Heart right ventricle (tissue), 16 donors: ENCODE data around the gene PSMD14. TPM values are rescaled to one million over a fixed set of nuclear protein-coding genes. Genes with fewer than 3 reads are reported as not detected.
A peak's percentile ranks its signal among the peaks of the same experiment; 100 is the strongest.

Source experiments
- ATAC-seq, 8 donors: fragments of 200-7000 bp; cut with Tn5 transposase; one replicate each; pipeline ENCODE4 v1.9.1; 2020; ENCODE audit warnings: mild to moderate bottlenecking in 8 of 8, moderate library complexity in 8 of 8, moderate number of reproducible peaks in 1 of 8
- DNase-seq, 2 donors: peaks; one replicate each; pipeline ENCODE4 v3.0.0-alpha.2; 2020
- H3K27ac ChIP-seq, 10 donors: fragments of 200-600 bp; sonication (generic) in 2 of 10; one replicate each; pipeline versions ENCODE4 v1.5.0 to v1.8.0; 2020 to 2022; ENCODE audit warnings: mild to moderate bottlenecking in 3 of 10
- H3K27me3 ChIP-seq, 7 donors: fragments of 200-600 bp; one replicate each; pipeline ENCODE4 v1.8.0; 2021 to 2022; ENCODE audit warnings: mild to moderate bottlenecking in 2 of 7
- H3K36me3 ChIP-seq, 9 donors: fragments of 200-600 bp; sonication (generic) in 1 of 9; one replicate each; pipeline versions ENCODE4 v1.5.0 to v1.8.0; 2020 to 2022; ENCODE audit warnings: mild to moderate bottlenecking in 2 of 9
- H3K4me1 ChIP-seq, 9 donors: fragments of 200-600 bp; sonication (generic) in 1 of 9; one replicate each; pipeline versions ENCODE4 v1.5.0 to v1.8.0; 2020 to 2022; ENCODE audit warnings: mild to moderate bottlenecking in 4 of 9
- H3K4me3 ChIP-seq, 10 donors: fragments of 200-600 bp; sonication (generic) in 2 of 10; one replicate each; pipeline versions ENCODE4 v1.5.0 to v1.8.0; 2020 to 2022; ENCODE audit warnings: mild to moderate bottlenecking in 7 of 10, moderate library complexity in 2 of 10
- H3K9me3 ChIP-seq, 11 donors: fragments of 200-600 bp in 10 of 11; sonication (generic) in 2 of 11; one replicate each; pipeline versions ENCODE4 v1.5.0 to v1.8.0; 2013 to 2022; ENCODE audit warnings: mild to moderate bottlenecking in 2 of 11, control low read depth in 1 of 11, moderate library complexity in 1 of 11
- WGBS, 2 donors: extraction: QIAGEN DNeasy Blood & Tissue Kit; methylation state at CpG; one replicate each; pipeline ENCODE4 v1.1.7; 2013; ENCODE audit warnings: inconsistent platforms in 1 of 2; 5-methylcytosine and 5-hydroxymethylcytosine counted together
- intact Hi-C, 10 donors: fragments of 100-400 bp; cut with DNase I; formaldehyde crosslinking; loops; one replicate each; pipeline versions ENCODE4 v1.11.1 to v1.14.2; 2022
- polyA plus RNA-seq, 2 donors: library from polyadenylated mRNA; stranded (reverse); fragments of 200-250 nt; gene quantifications; one replicate each; pipeline ENCODE4 v1.2.3, GENCODE V29; 2013
- total RNA-seq, 10 donors: library from RNA; stranded (reverse); fragmentation: NEBNext Ultra II Directional in 3 of 10; extraction: Animal tissue kit (Norgen Biotek cat#: 25700) in 3 of 10; gene quantifications; one replicate each; pipeline versions ENCODE4 v1.2.1 to v1.2.4, GENCODE V29; 2021 to 2023
- TF ChIP-seq, protein P1 (sequence below), 9 donors: fragments of 200-600 bp; sonication (generic) in 2 of 9; IDR thresholded peaks; one replicate each; pipeline versions ENCODE4 v1.5.0 to v1.8.0; 2021 to 2022; ENCODE audit warnings: antibody characterized with exemption in 9 of 9, mild to moderate bottlenecking in 5 of 9, moderate library complexity in 1 of 9
- donor health status: Arrhythmogenic right ventricular cardiomyopathy.
- donor health status: ischemic (EF 13 %, LVEDD 7.1; RV severe dilation, severe dysfunction).
- donor health status: healthy with polysubstance abuse.
- donor health status: DM: no; HTN: yes; CAD: no.
- donor health status: DM: no; HTN: no; CAD: no.
- donor health status: ischemic (EF 25% LVEDD 6.9; RV normal size, moderate dysfunction).
- donor health status: ischemic (EF 25% LVEDD 5.7; RV mildly dilated, moderate dysfunction).
- donor health status: healthy.
- donor health status: DM: yes; HTN: yes; CAD: no.
- donor health status: Ischemic cardiomyopathy.
- donor health status: ischemic (EF 35%, LVEDD 5.7; RV mildly dilated, moderate dysfunction).
- donor health status: nonischemic (EF 11% LVEDD 7.7; RV severe dilation, severe dysfunction).
- donor health status: DM: yes; HTN: yes; CAD: no.
- donor health status: PGD.
- donor health status: ischemic (EF 29% LVEDD 5.4; RV normal size, mild dysfunction).
- donor health status: nonischemic (EF 23%, LVEDD 6.1; RV moderate dilation, normal function).

The PSMD14 gene
- total and polyA plus RNA-seq, 12 donors = 21.6 to 66.9 (median 44.4) TPM

DNA sequence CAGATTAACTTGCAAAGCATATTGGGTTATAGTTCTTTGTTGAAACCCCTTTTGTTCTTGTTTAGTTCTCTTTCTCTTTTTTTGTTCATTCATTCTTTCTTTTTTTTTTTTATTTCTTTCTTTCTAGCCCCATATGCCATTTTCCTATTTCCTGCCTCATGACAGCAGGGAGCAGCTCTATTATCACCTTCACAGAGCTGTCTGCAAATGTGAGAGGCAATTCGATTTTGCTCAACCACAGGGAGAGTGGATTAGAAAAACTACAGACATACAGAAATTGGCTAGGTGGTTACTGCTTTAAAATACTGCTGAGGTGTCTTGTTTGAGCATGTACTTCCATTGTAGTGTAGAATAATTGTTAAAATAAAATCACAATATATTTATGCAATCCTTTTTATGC is 63.6 kb downstream of the PSMD14 start:
- intact Hi-C loops = no loop called here
- H3K27ac ChIP-seq = no peak overlapping the region
- 25 to 26% methylated on average over 1 of the region's 1 CpG for WGBS, 2 donors
- H3K4me3 ChIP-seq = no peak overlapping the region
- DNase-seq (no peak), ATAC-seq (no peak)
- H3K9me3 ChIP-seq = no peaks in the 10 kb centered on the region
- TF ChIP-seq, protein P1, sequence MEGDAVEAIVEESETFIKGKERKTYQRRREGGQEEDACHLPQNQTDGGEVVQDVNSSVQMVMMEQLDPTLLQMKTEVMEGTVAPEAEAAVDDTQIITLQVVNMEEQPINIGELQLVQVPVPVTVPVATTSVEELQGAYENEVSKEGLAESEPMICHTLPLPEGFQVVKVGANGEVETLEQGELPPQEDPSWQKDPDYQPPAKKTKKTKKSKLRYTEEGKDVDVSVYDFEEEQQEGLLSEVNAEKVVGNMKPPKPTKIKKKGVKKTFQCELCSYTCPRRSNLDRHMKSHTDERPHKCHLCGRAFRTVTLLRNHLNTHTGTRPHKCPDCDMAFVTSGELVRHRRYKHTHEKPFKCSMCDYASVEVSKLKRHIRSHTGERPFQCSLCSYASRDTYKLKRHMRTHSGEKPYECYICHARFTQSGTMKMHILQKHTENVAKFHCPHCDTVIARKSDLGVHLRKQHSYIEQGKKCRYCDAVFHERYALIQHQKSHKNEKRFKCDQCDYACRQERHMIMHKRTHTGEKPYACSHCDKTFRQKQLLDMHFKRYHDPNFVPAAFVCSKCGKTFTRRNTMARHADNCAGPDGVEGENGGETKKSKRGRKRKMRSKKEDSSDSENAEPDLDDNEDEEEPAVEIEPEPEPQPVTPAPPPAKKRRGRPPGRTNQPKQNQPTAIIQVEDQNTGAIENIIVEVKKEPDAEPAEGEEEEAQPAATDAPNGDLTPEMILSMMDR (IDR thresholded peaks at IDR 0.05) = no peak
- no peaks in the 10 kb centered on the region for H3K27me3 ChIP-seq
- no peaks in the 10 kb centered on the region for H3K4me1 ChIP-seq
- peaks cover 0 to 58% (median 5%) of the 10 kb centered on the region in 9 donors for H3K36me3 ChIP-seq

DNA sequence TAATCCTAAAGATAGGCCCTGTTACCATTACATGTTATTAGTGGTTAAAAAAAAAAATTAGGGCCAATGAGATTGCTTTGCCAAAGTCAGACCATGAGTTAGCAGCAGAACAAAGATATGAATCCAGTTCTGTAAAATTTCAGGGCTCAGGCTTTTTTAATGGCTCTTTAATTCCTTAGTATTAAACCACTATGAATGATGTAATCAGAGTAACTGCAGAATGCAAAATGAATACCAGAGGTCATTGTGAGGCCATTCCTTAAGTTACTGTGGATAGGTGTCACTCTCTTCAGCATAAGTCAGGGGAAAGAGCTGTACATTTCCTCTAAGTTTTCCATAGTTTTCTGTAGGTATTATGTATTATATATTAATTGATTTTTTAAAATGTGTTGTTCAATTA is 65.7 kb downstream of the PSMD14 start:
- no peak overlapping the region for H3K27ac ChIP-seq
- intact Hi-C loops = no loop called here
- no peaks in the 10 kb centered on the region for H3K27me3 ChIP-seq
- H3K36me3 ChIP-seq = peaks cover 0 to 43% (median 5%) of the 10 kb centered on the region in 9 donors
- DNase-seq (no peak), ATAC-seq (no peak)
- H3K9me3 ChIP-seq = no peaks in the 10 kb centered on the region
- no peaks in the 10 kb centered on the region for H3K4me1 ChIP-seq
- H3K4me3 ChIP-seq = no peak overlapping the region
- TF ChIP-seq, protein P1 (IDR thresholded peaks at IDR 0.05) = no peak

DNA sequence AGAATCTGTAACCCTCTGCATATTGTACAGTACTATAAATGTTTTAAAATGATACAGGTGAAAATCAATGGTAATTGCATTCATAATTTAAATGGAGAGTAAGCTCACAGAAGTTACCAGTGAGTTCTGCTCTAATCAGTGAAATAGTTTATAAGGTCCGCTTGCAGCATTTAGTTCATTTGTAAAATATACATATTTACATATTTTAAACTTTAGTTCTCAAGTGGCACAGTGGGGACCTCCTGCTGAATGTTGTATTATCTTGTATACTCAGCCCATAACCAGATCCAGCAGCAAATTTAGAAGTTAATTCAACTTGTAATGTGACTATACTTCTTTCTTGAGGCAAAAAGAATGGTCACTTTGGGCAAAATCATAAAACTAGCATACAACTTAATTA is 66.2 kb downstream of the PSMD14 start:
- H3K4me1 ChIP-seq = no peaks in the 10 kb centered on the region
- H3K4me3 ChIP-seq = no peak overlapping the region
- no peak for ATAC-seq
- H3K27ac ChIP-seq = no peak overlapping the region
- peaks cover 0 to 43% (median 5%) of the 10 kb centered on the region in 9 donors for H3K36me3 ChIP-seq
- intact Hi-C loops = no loop called here
- TF ChIP-seq, protein P1 (IDR thresholded peaks at IDR 0.05) = no peak
- no peak for DNase-seq
- H3K27me3 ChIP-seq = no peaks in the 10 kb centered on the region
- WGBS, 2 donors = 90 to 98% methylated on average over 1 of the region's 1 CpG
- no peaks in the 10 kb centered on the region for H3K9me3 ChIP-seq

DNA sequence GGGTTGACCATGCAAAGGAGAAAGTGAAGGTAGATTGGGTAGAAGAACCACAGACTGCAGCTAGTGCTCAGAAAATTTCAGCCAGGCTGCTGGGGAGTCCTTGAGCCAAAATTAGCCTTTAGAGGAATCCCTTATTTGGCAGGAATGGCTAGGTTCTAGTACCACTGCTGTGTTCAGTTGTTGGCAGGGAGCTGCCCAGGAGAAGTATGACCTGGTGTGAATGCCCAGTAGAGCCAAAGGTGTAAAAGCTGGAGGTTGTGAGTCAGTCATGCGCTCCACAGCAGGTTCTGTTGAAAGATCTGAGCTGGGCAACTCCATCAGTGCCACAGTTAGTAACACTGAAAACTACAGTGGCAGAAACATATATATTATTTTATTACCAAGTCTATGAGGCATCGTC is 71.5 kb downstream of the PSMD14 start:
- peak in 1 of 2 donors; percentile 38 for DNase-seq
- 77 to 81% methylated on average over 2 of the region's 2 CpGs for WGBS, 2 donors
- H3K27ac ChIP-seq = no peak overlapping the region
- peaks cover 0 to 4% (median 0%) of the 10 kb centered on the region in 9 donors for H3K36me3 ChIP-seq
- H3K27me3 ChIP-seq = no peaks in the 10 kb centered on the region
- TF ChIP-seq, protein P1 (IDR thresholded peaks at IDR 0.05) = no peak
- no peak overlapping the region for H3K4me3 ChIP-seq
- intact Hi-C loops = no loop called here
- no peaks in the 10 kb centered on the region for H3K9me3 ChIP-seq
- H3K4me1 ChIP-seq = no peaks in the 10 kb centered on the region
- ATAC-seq = peak; percentile 65 to 99 (median 96)
